Mesenchymal stem cell (in vitro differentiated cells and primary cell): ENCODE measurements around the gene DPEP2NB.

ENCODE experiments used
- DNase-seq: peaks from one replicate; pipeline ENCODE4 v3.0.0-alpha.2; 2013
- H2AFZ ChIP-seq: one replicate; pipeline ENCODE4 v1.6.1; 2013; ENCODE audit warnings: low read depth, mild to moderate bottlenecking, control low read depth, inconsistent platforms, low read length, moderate library complexity
- H2AK5ac ChIP-seq: 2 replicates; pipeline ENCODE4 v1.6.1; 2013; ENCODE audit warnings: low read length, moderate library complexity, mild to moderate bottlenecking, inconsistent platforms; ENCODE audit not compliant: severe bottlenecking
- H2BK120ac ChIP-seq: one replicate; pipeline ENCODE4 v1.6.1; 2013; ENCODE audit warnings: low read depth, mild to moderate bottlenecking, inconsistent platforms, low read length, moderate library complexity
- H2BK12ac ChIP-seq, 2 experiments: one replicate each; pipeline ENCODE4 v1.6.1; 2013; ENCODE audit warnings: inconsistent platforms in 2 of 2, low read length in 2 of 2, mild to moderate bottlenecking in 2 of 2, moderate library complexity in 2 of 2, control low read depth in 1 of 2
- H2BK15ac ChIP-seq: one replicate; pipeline ENCODE4 v1.6.1; 2013; ENCODE audit warnings: mild to moderate bottlenecking, low read depth, inconsistent platforms; ENCODE audit not compliant: poor library complexity, severe bottlenecking
- H2BK5ac ChIP-seq: 2 replicates; pipeline ENCODE4 v1.6.1; 2013; ENCODE audit warnings: low read depth, mild to moderate bottlenecking, low read length, control low read depth, inconsistent platforms; ENCODE audit not compliant: poor library complexity, severe bottlenecking
- H3K14ac ChIP-seq, 2 experiments: one replicate each; pipeline ENCODE4 v1.6.1; 2013; ENCODE audit warnings: inconsistent platforms in 2 of 2, low read length in 2 of 2, control low read depth in 1 of 2, mild to moderate bottlenecking in 1 of 2, moderate library complexity in 1 of 2
- H3K18ac ChIP-seq, 2 experiments: one replicate each; pipeline ENCODE4 v1.6.1; 2013; ENCODE audit warnings: inconsistent platforms in 2 of 2, low read length in 2 of 2, control low read depth in 1 of 2, low read depth in 1 of 2, mild to moderate bottlenecking in 1 of 2
- H3K23ac ChIP-seq, 2 experiments: one replicate each; pipeline ENCODE4 v1.6.1; 2013; ENCODE audit warnings: inconsistent platforms in 2 of 2, low read length in 2 of 2, mild to moderate bottlenecking in 2 of 2, moderate library complexity in 2 of 2, control low read depth in 1 of 2
- H3K27ac ChIP-seq: 2 replicates; pipeline ENCODE4 v1.5.1; 2013; ENCODE audit warnings: mild to moderate bottlenecking, moderate library complexity, low read length, control low read depth, inconsistent platforms; ENCODE audit not compliant: poor library complexity, severe bottlenecking
- H3K27me3 ChIP-seq, 2 experiments: 2 replicates each; pipeline versions ENCODE4 v1.6.1 to v1.7.0; 2013; ENCODE audit warnings: low read length in 2 of 2, mild to moderate bottlenecking in 2 of 2, moderate library complexity in 2 of 2, control low read depth in 1 of 2, inconsistent platforms in 1 of 2; ENCODE audit not compliant: control insufficient read depth in 1 of 2, insufficient read depth in 1 of 2
- H3K36me3 ChIP-seq, 2 experiments: 2 replicates each; pipeline versions ENCODE4 v1.6.1 to v1.7.0; 2013; ENCODE audit warnings: low read length in 2 of 2, control low read depth in 1 of 2, inconsistent platforms in 1 of 2, low read depth in 1 of 2, mild to moderate bottlenecking in 1 of 2; ENCODE audit not compliant: insufficient read depth in 2 of 2, control insufficient read depth in 1 of 2
- H3K4ac ChIP-seq, 2 experiments: one replicate each; pipeline ENCODE4 v1.6.1; 2013; ENCODE audit warnings: inconsistent platforms in 2 of 2, low read length in 2 of 2, mild to moderate bottlenecking in 2 of 2, moderate library complexity in 2 of 2, control low read depth in 1 of 2, low read depth in 1 of 2
- H3K4me1 ChIP-seq: 2 replicates; pipeline ENCODE4 v1.6.1; 2013; ENCODE audit warnings: low read depth, low read length, control low read depth; ENCODE audit not compliant: control insufficient read depth, insufficient read depth
- H3K4me2 ChIP-seq: 2 replicates; pipeline ENCODE4 v1.6.1; 2013; ENCODE audit warnings: low read length, mild to moderate bottlenecking, inconsistent platforms; ENCODE audit not compliant: poor library complexity, severe bottlenecking
- H3K4me3 ChIP-seq, 2 experiments: 2 replicates each; pipeline versions ENCODE4 v1.5.1 to v1.7.0; 2013; ENCODE audit warnings: low read length in 2 of 2, mild to moderate bottlenecking in 2 of 2, control low read depth in 1 of 2, low read depth in 1 of 2; ENCODE audit not compliant: insufficient read depth in 1 of 2
- H3K79me1 ChIP-seq: replicated peaks from 2 replicates; pipeline ENCODE4 v1.6.1; 2013; ENCODE audit warnings: mild to moderate bottlenecking, control low read depth, low read length, inconsistent platforms; ENCODE audit not compliant: poor library complexity, severe bottlenecking
- H3K9ac ChIP-seq: 2 replicates; pipeline ENCODE4 v1.7.0; 2013; ENCODE audit warnings: mild to moderate bottlenecking, low read length, moderate library complexity
- H3K9me3 ChIP-seq: 2 replicates; pipeline ENCODE4 v1.7.0; 2013; ENCODE audit warnings: mild to moderate bottlenecking, low read length; ENCODE audit not compliant: control insufficient read depth
- H4K8ac ChIP-seq: one replicate; pipeline ENCODE4 v1.6.1; 2013; ENCODE audit warnings: inconsistent platforms, mild to moderate bottlenecking, low read length, moderate library complexity
- H4K91ac ChIP-seq: one replicate; pipeline ENCODE4 v1.6.1; 2013; ENCODE audit warnings: mild to moderate bottlenecking, low read length, inconsistent platforms
- WGBS: methylation state at CpG from one replicate; pipeline ENCODE4 v1.1.7; 2013; ENCODE audit warnings: mixed read lengths; 5-methylcytosine and 5-hydroxymethylcytosine counted together

The DPEP2NB gene

GRCh38 chr16:67986949-67987348, 28.8 kb downstream of the DPEP2NB start:
- H4K8ac ChIP-seq = no peak overlapping the region
- no peak overlapping the region for H2BK15ac ChIP-seq
- no peak overlapping the region for H2AK5ac ChIP-seq
- no peak overlapping the region for H3K18ac ChIP-seq
- WGBS = 85% methylated on average over 5 of the region's 5 CpGs
- H3K23ac ChIP-seq = no peak overlapping the region
- H3K9me3 ChIP-seq = no peaks in the 10 kb centered on the region
- H3K27ac ChIP-seq = no peak overlapping the region
- no peak overlapping the region for H3K4me3 ChIP-seq
- H3K14ac ChIP-seq = no peak overlapping the region
- peaks cover 1% of the 10 kb centered on the region for H3K4me1 ChIP-seq
- no peak overlapping the region for H2AFZ ChIP-seq
- H3K9ac ChIP-seq = no peak overlapping the region
- H3K4ac ChIP-seq = no peak overlapping the region
- H3K4me2 ChIP-seq = no peak overlapping the region
- H3K79me1 ChIP-seq = no peaks in the 10 kb centered on the region
- no peak overlapping the region for H4K91ac ChIP-seq
- no peak overlapping the region for H2BK5ac ChIP-seq
- H3K27me3 ChIP-seq = peaks cover 0 to 10% of the 10 kb centered on the region in 2 experiments
- H2BK12ac ChIP-seq = no peak overlapping the region
- H2BK120ac ChIP-seq = no peak overlapping the region
- DNase-seq = no peak
- H3K36me3 ChIP-seq = no peaks in the 10 kb centered on the region

GRCh38 chr16:67982011-67982696, 33.6 kb downstream of the DPEP2NB start:
- WGBS = 94% methylated on average over 38 of the region's 49 CpGs
- Histone ChIP-seq H3K4me1 (peaks cover 1% of the 10 kb centered on the region), H3K18ac (no peak overlapping the region), H3K4me2 (no peak overlapping the region), H2BK120ac (no peak overlapping the region), H3K4ac (no peak overlapping the region), H4K91ac (no peak overlapping the region), H3K9ac (no peak overlapping the region), H4K8ac (no peak overlapping the region), H3K79me1 (no peaks in the 10 kb centered on the region), H3K23ac (no peak overlapping the region), H3K4me3 (no peak overlapping the region), H3K14ac (no peak overlapping the region), H2AFZ (no peak overlapping the region), H2BK15ac (no peak overlapping the region), H3K36me3 (no peaks in the 10 kb centered on the region), H2BK12ac (no peak overlapping the region), H3K27me3 (peaks cover 16 to 28% of the 10 kb centered on the region in 2 experiments), H2BK5ac (no peak overlapping the region), H2AK5ac (no peak overlapping the region), H3K9me3 (no peaks in the 10 kb centered on the region), H3K27ac (no peak overlapping the region)
- DNase-seq = no peak

- no peak within 1 kb of the TSS for H2BK15ac ChIP-seq
- H3K27ac ChIP-seq = no peak within 1 kb of the TSS
- no peak within 1 kb of the TSS for H3K14ac ChIP-seq
- peaks cover 1% of the 10 kb centered on the region for H3K4me1 ChIP-seq
- no peak within 1 kb of the TSS for H4K8ac ChIP-seq
- no peak within 1 kb of the TSS for H2AK5ac ChIP-seq
- no peaks in the 10 kb centered on the region for H3K79me1 ChIP-seq
- no peak within 1 kb of the TSS for H2BK5ac ChIP-seq
- no peak within 1 kb of the TSS for H3K9ac ChIP-seq
- no peaks in the 10 kb centered on the region for H3K9me3 ChIP-seq
- no peak within 1 kb of the TSS for H3K18ac ChIP-seq
- H3K4me2 ChIP-seq = no peak within 1 kb of the TSS
- H4K91ac ChIP-seq = no peak within 1 kb of the TSS
- H3K4me3 ChIP-seq = no peak within 1 kb of the TSS
- no peak within 1 kb of the TSS for H3K4ac ChIP-seq
- H3K27me3 ChIP-seq = peaks cover 32 to 47% of the 10 kb centered on the region in 2 experiments
- no peak for DNase-seq
- 66% methylated on average over 53 of the region's 62 CpGs for WGBS
- no peak within 1 kb of the TSS for H2AFZ ChIP-seq
- H3K23ac ChIP-seq = no peak within 1 kb of the TSS
- no peak within 1 kb of the TSS for H2BK120ac ChIP-seq
- no peaks in the 10 kb centered on the region for H3K36me3 ChIP-seq
- no peak within 1 kb of the TSS for H2BK12ac ChIP-seq
These were observed 35.6 kb downstream of the DPEP2NB start, which contains the start of gene DPEP3 for GRCh38 chr16:67979955-67980678. TSS of gene DPEP3 (minus strand) at chr16:67980499. CDS start at chr16:67980380, 119 bp downstream.

GRCh38 chr16:67977469-67978227, 38.1 kb downstream of the DPEP2NB start:
- Histone ChIP-seq H3K4ac (no peak overlapping the region), H4K91ac (no peak overlapping the region), H2BK15ac (no peak overlapping the region), H3K23ac (no peak overlapping the region), H4K8ac (no peak overlapping the region), H2BK120ac (no peak overlapping the region), H2BK5ac (no peak overlapping the region), H3K9ac (no peak overlapping the region), H2AFZ (no peak overlapping the region), H3K18ac (no peak overlapping the region), H3K9me3 (no peaks in the 10 kb centered on the region), H3K36me3 (no peaks in the 10 kb centered on the region), H3K79me1 (no peaks in the 10 kb centered on the region), H3K4me1 (no peaks in the 10 kb centered on the region), H3K27ac (no peak overlapping the region), H3K4me2 (no peak overlapping the region), H3K27me3 (peaks cover 32 to 47% of the 10 kb centered on the region in 2 experiments), H3K14ac (no peak overlapping the region), H2BK12ac (no peak overlapping the region), H3K4me3 (no peak overlapping the region), H2AK5ac (no peak overlapping the region)
- no peak for DNase-seq
- WGBS = 92% methylated on average over 7 of the region's 9 CpGs
